ENCODE measurements around the gene TMEM11. TPM values are rescaled to one million over a fixed set of nuclear protein-coding genes. Genes with fewer than 3 reads are reported as not detected.
"Not testable (repeated sequence)": the region's sequence is repeated elsewhere in the genome, so short reads cannot be mapped to it uniquely, and the experiment has no call there.

Gene TMEM11
- total RNA-seq, 1 donor from 2014 or later = 31.6 TPM

GRCh38 chr17:21194703-21195102 lies 19.3 kb downstream of the TMEM11 start:
- no peak overlapping the region for H3K27ac Mint-ChIP-seq (ENCODE audit: unreplicated experiment)
- peaks cover 30% of the 10 kb centered on the region for H3K4me1 Mint-ChIP-seq
- H3K36me3 Mint-ChIP-seq (ENCODE audit: low read depth) = peaks cover 29% of the 10 kb centered on the region
- no peaks in the 10 kb centered on the region for H3K9me3 Mint-ChIP-seq
- H3K27me3 Mint-ChIP-seq (ENCODE audit: low read depth) = no peaks in the 10 kb centered on the region
- no peak for TF ChIP-seq CTCF (conservative IDR thresholded peaks at IDR 0.05)
- no peak for DNase-seq (ENCODE audit: low read depth, low spot score)
- no peak overlapping the region for H3K4me3 Mint-ChIP-seq

GRCh38 chr17:21194226-21194625 lies 19.7 kb downstream of the TMEM11 start:
- H3K27ac Mint-ChIP-seq (ENCODE audit: unreplicated experiment) = no peak overlapping the region

GRCh38 chr17:21193031-21193430 lies 20.9 kb downstream of the TMEM11 start:
- no peaks in the 10 kb centered on the region for H3K9me3 Mint-ChIP-seq
- H3K27me3 Mint-ChIP-seq (ENCODE audit: low read depth) = no peaks in the 10 kb centered on the region
- TF ChIP-seq CTCF (conservative IDR thresholded peaks at IDR 0.05) = no peak
- peaks cover 25% of the 10 kb centered on the region for H3K36me3 Mint-ChIP-seq (ENCODE audit: low read depth)
- peaks cover 19% of the 10 kb centered on the region for H3K4me1 Mint-ChIP-seq
- no peak for DNase-seq (ENCODE audit: low read depth, low spot score)
- no peak overlapping the region for H3K27ac Mint-ChIP-seq (ENCODE audit: unreplicated experiment)
- H3K4me3 Mint-ChIP-seq = no peak overlapping the region

More at GRCh38 chr17:21194226-21194625, 19.7 kb downstream of the TMEM11 start:
- no peaks in the 10 kb centered on the region for H3K27me3 Mint-ChIP-seq (ENCODE audit: low read depth)
- no peak overlapping the region for H3K4me3 Mint-ChIP-seq
- TF ChIP-seq CTCF (conservative IDR thresholded peaks at IDR 0.05) = no peak
- no peaks in the 10 kb centered on the region for H3K9me3 Mint-ChIP-seq
- DNase-seq (ENCODE audit: low read depth, low spot score) = no peak
- H3K36me3 Mint-ChIP-seq (ENCODE audit: low read depth) = peaks cover 29% of the 10 kb centered on the region
- peaks cover 27% of the 10 kb centered on the region for H3K4me1 Mint-ChIP-seq

GRCh38 chr17:21192414-21192813 lies 21.5 kb downstream of the TMEM11 start:
- H3K4me3 Mint-ChIP-seq; H3K27ac Mint-ChIP-seq (ENCODE audit: unreplicated experiment); H3K9me3 Mint-ChIP-seq; H3K27me3 Mint-ChIP-seq (ENCODE audit: low read depth); DNase-seq (ENCODE audit: low read depth, low spot score): not testable (repeated sequence)
- H3K4me1 Mint-ChIP-seq = peaks cover 18% of the 10 kb centered on the region
- peaks cover 24% of the 10 kb centered on the region for H3K36me3 Mint-ChIP-seq (ENCODE audit: low read depth)

GRCh38 chr17:21191698-21192097 lies 22.3 kb downstream of the TMEM11 start:
- H3K9me3 Mint-ChIP-seq = no peaks in the 10 kb centered on the region
- no peak overlapping the region for H3K4me3 Mint-ChIP-seq
- no peaks in the 10 kb centered on the region for H3K27me3 Mint-ChIP-seq (ENCODE audit: low read depth)
- TF ChIP-seq CTCF (conservative IDR thresholded peaks at IDR 0.05) = no peak
- no peak for DNase-seq (ENCODE audit: low read depth, low spot score)
- H3K4me1 Mint-ChIP-seq = peaks cover 11% of the 10 kb centered on the region
- H3K36me3 Mint-ChIP-seq (ENCODE audit: low read depth) = peaks cover 20% of the 10 kb centered on the region
- H3K27ac Mint-ChIP-seq (ENCODE audit: unreplicated experiment) = no peak overlapping the region

GRCh38 chr17:21190078-21190477 lies 23.9 kb downstream of the TMEM11 start:
- Mint-ChIP-seq H3K36me3 (ENCODE audit: low read depth) (peaks cover 17% of the 10 kb centered on the region), H3K27ac (ENCODE audit: unreplicated experiment) (no peak overlapping the region), H3K4me1 (peaks cover 11% of the 10 kb centered on the region), H3K4me3 (no peak overlapping the region), H3K27me3 (ENCODE audit: low read depth) (no peaks in the 10 kb centered on the region), H3K9me3 (no peaks in the 10 kb centered on the region)
- TF ChIP-seq CTCF (conservative IDR thresholded peaks at IDR 0.05) = no peak
- DNase-seq (ENCODE audit: low read depth, low spot score) = no peak
